ENCODE results near the gene TMEM201.

DNA sequence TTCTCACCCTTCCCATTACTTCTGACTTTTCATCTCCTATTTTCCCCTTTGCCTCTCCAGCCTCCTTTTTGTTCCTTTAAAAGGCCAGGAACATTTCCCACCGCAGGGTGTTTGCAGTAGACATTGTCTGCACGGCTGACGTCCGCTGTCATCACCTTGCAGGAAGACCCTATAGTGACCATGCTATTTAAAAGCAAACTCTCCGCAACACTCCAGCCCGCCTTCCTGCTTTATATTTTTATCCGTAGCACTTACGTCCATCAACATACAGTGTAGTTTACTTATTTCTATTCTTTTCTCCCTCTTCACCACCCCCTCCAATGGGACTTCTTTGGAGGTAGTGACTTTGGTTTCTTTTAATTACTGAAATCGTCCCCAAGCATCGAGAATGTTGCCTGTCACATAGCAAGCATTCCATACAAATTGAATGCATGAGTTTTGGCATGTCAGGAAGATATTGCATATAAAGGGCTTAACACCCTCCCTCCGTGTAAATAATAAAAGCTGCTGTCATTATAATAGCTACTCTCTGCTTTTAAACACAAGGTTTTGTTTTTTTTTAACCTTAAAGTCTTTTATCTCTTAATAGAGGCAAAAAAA is 29.7 kb upstream of the TMEM201 start:
- TF ChIP-seq EGR2 (tag by site-specific recombination; IDR thresholded peaks at IDR 0.05; ENCODE audit: low read depth) (no peak), ZNF626 (tag by site-specific recombination; IDR thresholded peaks at IDR 0.05) (no peak), ZNF670 (tag by site-specific recombination; IDR thresholded peaks at IDR 0.05; ENCODE audit: low read depth) (no peak), ZNF175 (tag by site-specific recombination; IDR thresholded peaks at IDR 0.05) (no peak), ZNF544 (tag by site-specific recombination; IDR thresholded peaks at IDR 0.05) (no peak), TCF7L2 (IDR thresholded peaks at IDR 0.05; ENCODE audit: borderline replicate concordance, low read depth, low read length) (no peak), PRDM1 (tag by site-specific recombination; IDR thresholded peaks at IDR 0.05) (no peak), ZFP37 (tag by site-specific recombination; IDR thresholded peaks at IDR 0.05) (no peak), ZNF501 (tag by site-specific recombination; IDR thresholded peaks at IDR 0.05) (no peak)
- TF ChIP-seq, protein P1, sequence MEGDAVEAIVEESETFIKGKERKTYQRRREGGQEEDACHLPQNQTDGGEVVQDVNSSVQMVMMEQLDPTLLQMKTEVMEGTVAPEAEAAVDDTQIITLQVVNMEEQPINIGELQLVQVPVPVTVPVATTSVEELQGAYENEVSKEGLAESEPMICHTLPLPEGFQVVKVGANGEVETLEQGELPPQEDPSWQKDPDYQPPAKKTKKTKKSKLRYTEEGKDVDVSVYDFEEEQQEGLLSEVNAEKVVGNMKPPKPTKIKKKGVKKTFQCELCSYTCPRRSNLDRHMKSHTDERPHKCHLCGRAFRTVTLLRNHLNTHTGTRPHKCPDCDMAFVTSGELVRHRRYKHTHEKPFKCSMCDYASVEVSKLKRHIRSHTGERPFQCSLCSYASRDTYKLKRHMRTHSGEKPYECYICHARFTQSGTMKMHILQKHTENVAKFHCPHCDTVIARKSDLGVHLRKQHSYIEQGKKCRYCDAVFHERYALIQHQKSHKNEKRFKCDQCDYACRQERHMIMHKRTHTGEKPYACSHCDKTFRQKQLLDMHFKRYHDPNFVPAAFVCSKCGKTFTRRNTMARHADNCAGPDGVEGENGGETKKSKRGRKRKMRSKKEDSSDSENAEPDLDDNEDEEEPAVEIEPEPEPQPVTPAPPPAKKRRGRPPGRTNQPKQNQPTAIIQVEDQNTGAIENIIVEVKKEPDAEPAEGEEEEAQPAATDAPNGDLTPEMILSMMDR (tag by site-specific recombination; IDR thresholded peaks at IDR 0.05): no peak
- TF ChIP-seq, protein P2, sequence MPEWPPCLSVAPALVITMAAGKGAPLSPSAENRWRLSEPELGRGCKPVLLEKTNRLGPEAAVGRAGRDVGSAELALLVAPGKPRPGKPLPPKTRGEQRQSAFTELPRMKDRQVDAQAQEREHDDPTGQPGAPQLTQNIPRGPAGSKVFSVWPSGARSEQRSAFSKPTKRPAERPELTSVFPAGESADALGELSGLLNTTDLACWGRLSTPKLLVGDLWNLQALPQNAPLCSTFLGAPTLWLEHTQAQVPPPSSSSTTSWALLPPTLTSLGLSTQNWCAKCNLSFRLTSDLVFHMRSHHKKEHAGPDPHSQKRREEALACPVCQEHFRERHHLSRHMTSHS (tag by site-specific recombination; IDR thresholded peaks at IDR 0.05): no peak
- TF ChIP-seq, protein P3, sequence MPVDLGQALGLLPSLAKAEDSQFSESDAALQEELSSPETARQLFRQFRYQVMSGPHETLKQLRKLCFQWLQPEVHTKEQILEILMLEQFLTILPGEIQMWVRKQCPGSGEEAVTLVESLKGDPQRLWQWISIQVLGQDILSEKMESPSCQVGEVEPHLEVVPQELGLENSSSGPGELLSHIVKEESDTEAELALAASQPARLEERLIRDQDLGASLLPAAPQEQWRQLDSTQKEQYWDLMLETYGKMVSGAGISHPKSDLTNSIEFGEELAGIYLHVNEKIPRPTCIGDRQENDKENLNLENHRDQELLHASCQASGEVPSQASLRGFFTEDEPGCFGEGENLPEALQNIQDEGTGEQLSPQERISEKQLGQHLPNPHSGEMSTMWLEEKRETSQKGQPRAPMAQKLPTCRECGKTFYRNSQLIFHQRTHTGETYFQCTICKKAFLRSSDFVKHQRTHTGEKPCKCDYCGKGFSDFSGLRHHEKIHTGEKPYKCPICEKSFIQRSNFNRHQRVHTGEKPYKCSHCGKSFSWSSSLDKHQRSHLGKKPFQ (tag by site-specific recombination; IDR thresholded peaks at IDR 0.05): no peak
- TF ChIP-seq, protein P4, sequence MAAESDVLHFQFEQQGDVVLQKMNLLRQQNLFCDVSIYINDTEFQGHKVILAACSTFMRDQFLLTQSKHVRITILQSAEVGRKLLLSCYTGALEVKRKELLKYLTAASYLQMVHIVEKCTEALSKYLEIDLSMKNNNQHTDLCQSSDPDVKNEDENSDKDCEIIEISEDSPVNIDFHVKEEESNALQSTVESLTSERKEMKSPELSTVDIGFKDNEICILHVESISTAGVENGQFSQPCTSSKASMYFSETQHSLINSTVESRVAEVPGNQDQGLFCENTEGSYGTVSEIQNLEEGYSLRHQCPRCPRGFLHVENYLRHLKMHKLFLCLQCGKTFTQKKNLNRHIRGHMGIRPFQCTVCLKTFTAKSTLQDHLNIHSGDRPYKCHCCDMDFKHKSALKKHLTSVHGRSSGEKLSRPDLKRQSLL (tag by site-specific recombination; IDR thresholded peaks at IDR 0.05): no peak
